Left renal cortex interstitium (tissue), 4 donors: Measurements from ENCODE around the gene INSM1. TPM values are rescaled to one million over a fixed set of nuclear protein-coding genes. Genes with fewer than 3 reads are reported as not detected.

Experiments
- DNase-seq, 4 donors: peaks; one replicate each; pipeline ENCODE4 v3.0.0-alpha.2; 2013; ENCODE audit warnings: low read depth in 4 of 4, low spot score in 2 of 4, missing footprints in 1 of 4
- polyA plus RNA-seq, 4 donors: library from polyadenylated mRNA; unstranded; fragments of 120-200 nt; gene quantifications; one replicate each; pipeline ENCODE4 v1.2.1, GENCODE V29; 2013; ENCODE audit not compliant: insufficient read length in 4 of 4

INSM1 gene
- polyA plus RNA-seq, 4 donors: not detected

GRCh38 chr20:20391766-20392165, 23.9 kb downstream of the INSM1 start:
- DNase-seq: no peak

GRCh38 chr20:20393207-20394120, 25.6 kb downstream of the INSM1 start:
- no peak for DNase-seq

GRCh38 chr20:20395087-20395486, 27.2 kb downstream of the INSM1 start:
- DNase-seq: no peak

- DNase-seq: no peak
These were observed 28.1 kb downstream of the INSM1 start for GRCh38 chr20:20395903-20396568.

GRCh38 chr20:20396794-20397193, 28.9 kb downstream of the INSM1 start:
- no peak for DNase-seq

- no peak for DNase-seq
These were observed 30.2 kb downstream of the INSM1 start for GRCh38 chr20:20398123-20398522.

GRCh38 chr20:20399531-20400500, 31.9 kb downstream of the INSM1 start:
- DNase-seq: no peak

GRCh38 chr20:20401991-20402390, 34.1 kb downstream of the INSM1 start:
- no peak for DNase-seq

- DNase-seq: no peak
These were observed 36.7 kb downstream of the INSM1 start for GRCh38 chr20:20404633-20405032.

- no peak for DNase-seq
These were observed 37.7 kb downstream of the INSM1 start for GRCh38 chr20:20405623-20406022.

GRCh38 chr20:20406306-20406705, 38.4 kb downstream of the INSM1 start:
- DNase-seq: no peak

- no peak for DNase-seq
These were observed 40.2 kb downstream of the INSM1 start for GRCh38 chr20:20407891-20408805.

GRCh38 chr20:20409331-20409730, 41.4 kb downstream of the INSM1 start:
- DNase-seq: no peak

- DNase-seq: no peak
These were observed 42.8 kb downstream of the INSM1 start for GRCh38 chr20:20410678-20411077.

GRCh38 chr20:20411402-20411801, 43.5 kb downstream of the INSM1 start:
- DNase-seq: no peak

GRCh38 chr20:20411836-20412235, 43.9 kb downstream of the INSM1 start:
- DNase-seq: no peak

GRCh38 chr20:20412750-20413149, 44.8 kb downstream of the INSM1 start:
- no peak for DNase-seq

- DNase-seq: no peak
These were observed 45.9 kb downstream of the INSM1 start for GRCh38 chr20:20413810-20414281.

- no peak for DNase-seq
These were observed 46.8 kb downstream of the INSM1 start for GRCh38 chr20:20414640-20415220.
